HEK293 (cell line): ENCODE measurements around the gene SIDT2.

Experiments
- CTCF ChIA-PET: fragments of 350-600 bp; formaldehyde crosslinking; extraction: SDS; loops from one replicate; lab custom pipeline; 2021; ENCODE audit warnings: antibody characterized with exemption; lab: Yijun Ruan, JAX
- POLR2A ChIA-PET: fragments of 300-600 bp; formaldehyde crosslinking; extraction: SDS; loops from one replicate; lab custom pipeline; 2020; ENCODE audit warnings: antibody characterized with exemption, inconsistent platforms; lab: Yijun Ruan, JAX
- H3K27ac ChIP-seq: fragments of 200-500 bp; sonication (Bioruptor generic); 2 replicates; pipeline ENCODE4 v1.5.1; 2014; ENCODE audit warnings: low read depth, low read length, control low read depth, inconsistent platforms; ENCODE audit errors: extremely low read depth
- H3K36me3 ChIP-seq, 2 experiments: fragments of 200-500 bp in 1 of 2; sonication (Bioruptor generic) in 1 of 2; 1 replicate in 1 of 2; 2 replicates in 1 of 2; pipeline ENCODE4 v1.5.1; 2014 to 2017; ENCODE audit warnings: inconsistent platforms in 2 of 2, low read length in 2 of 2; ENCODE audit not compliant: control insufficient read depth in 2 of 2, insufficient read depth in 1 of 2
- H3K4me1 ChIP-seq: fragments of 200-500 bp; sonication (Bioruptor generic); 2 replicates; pipeline ENCODE4 v1.5.1; 2014; ENCODE audit warnings: mild to moderate bottlenecking, low read length, inconsistent platforms; ENCODE audit not compliant: control insufficient read depth, insufficient read depth
- H3K4me3 ChIP-seq: 2 replicates; pipeline ENCODE4 v1.5.1; 2011; ENCODE audit warnings: low read depth, mild to moderate bottlenecking, control low read depth, low read length, moderate library complexity
- H3K9me3 ChIP-seq: fragments of 200-500 bp; sonication (Bioruptor generic); 2 replicates; pipeline ENCODE4 v1.5.1; 2014; ENCODE audit warnings: low read depth, low read length, inconsistent platforms; ENCODE audit not compliant: control insufficient read depth, insufficient read depth
- KLF16 ChIP-seq: fragments of 450-650 bp; formaldehyde crosslinking; IDR thresholded peaks from 2 replicates; pipeline ENCODE4 v1.5.1; 2017; ENCODE audit warnings: missing biosample characterization, missing genetic modification characterization
- RBAK ChIP-seq: fragments of 450-650 bp; formaldehyde crosslinking; IDR thresholded peaks from 2 replicates; pipeline ENCODE4 v1.5.1; 2016; ENCODE audit warnings: missing biosample characterization, missing genetic modification characterization
- SP2 ChIP-seq: fragments of 450-650 bp; formaldehyde crosslinking; IDR thresholded peaks from 2 replicates; pipeline ENCODE4 v1.5.1; 2016; ENCODE audit warnings: missing biosample characterization, missing genetic modification characterization
- YY1 ChIP-seq: fragments of 450-650 bp; formaldehyde crosslinking; IDR thresholded peaks from 2 replicates; pipeline ENCODE4 v1.5.1; 2018; ENCODE audit warnings: missing biosample characterization, missing genetic modification characterization
- ZBTB11 ChIP-seq: fragments of 450-650 bp; formaldehyde crosslinking; conservative IDR thresholded peaks from 2 replicates; pipeline ENCODE4 v1.5.1; 2016; ENCODE audit warnings: low read depth, missing biosample characterization, missing genetic modification characterization
- ZBTB17 ChIP-seq: fragments of 450-650 bp; formaldehyde crosslinking; IDR thresholded peaks from 2 replicates; pipeline ENCODE4 v1.5.1; 2016; ENCODE audit warnings: missing biosample characterization, missing genetic modification characterization
- ZFP37 ChIP-seq: fragments of 450-650 bp; formaldehyde crosslinking; IDR thresholded peaks from 2 replicates; pipeline ENCODE4 v1.5.1; 2016; ENCODE audit warnings: missing biosample characterization, missing genetic modification characterization
- ZNF221 ChIP-seq: fragments of 450-650 bp; formaldehyde crosslinking; IDR thresholded peaks from 2 replicates; pipeline ENCODE4 v1.5.1; 2017; ENCODE audit warnings: missing biosample characterization, missing genetic modification characterization, borderline replicate concordance
- ZNF248 ChIP-seq: fragments of 450-650 bp; formaldehyde crosslinking; IDR thresholded peaks from 2 replicates; pipeline ENCODE4 v1.5.1; 2017; ENCODE audit warnings: missing biosample characterization, missing genetic modification characterization
- ZNF488 ChIP-seq: fragments of 450-650 bp; formaldehyde crosslinking; IDR thresholded peaks from 2 replicates; pipeline ENCODE4 v1.5.1; 2016; ENCODE audit warnings: missing biosample characterization, missing genetic modification characterization
- ZNF521 ChIP-seq: fragments of 450-650 bp; formaldehyde crosslinking; IDR thresholded peaks from 2 replicates; pipeline ENCODE4 v1.5.1; 2017; ENCODE audit warnings: missing biosample characterization, mild to moderate bottlenecking, missing genetic modification characterization
- ZNF560 ChIP-seq: fragments of 450-650 bp; formaldehyde crosslinking; IDR thresholded peaks from 2 replicates; pipeline ENCODE4 v1.5.1; 2017; ENCODE audit warnings: missing biosample characterization, missing genetic modification characterization, borderline replicate concordance
- ZNF600 ChIP-seq: fragments of 450-650 bp; formaldehyde crosslinking; IDR thresholded peaks from 2 replicates; pipeline ENCODE4 v1.5.1; 2016; ENCODE audit warnings: missing biosample characterization, missing genetic modification characterization
- ZNF624 ChIP-seq: fragments of 450-650 bp; formaldehyde crosslinking; IDR thresholded peaks from 2 replicates; pipeline ENCODE4 v1.5.1; 2017; ENCODE audit warnings: missing biosample characterization, missing genetic modification characterization
- ZNF670 ChIP-seq: fragments of 450-650 bp; formaldehyde crosslinking; IDR thresholded peaks from 2 replicates; pipeline ENCODE4 v1.5.1; 2016; ENCODE audit warnings: missing biosample characterization, missing genetic modification characterization, low read depth
- ZNF747 ChIP-seq: fragments of 450-650 bp; formaldehyde crosslinking; IDR thresholded peaks from 2 replicates; pipeline ENCODE4 v1.5.1; 2016; ENCODE audit warnings: missing biosample characterization, missing genetic modification characterization
- ZNF837 ChIP-seq: fragments of 450-650 bp; formaldehyde crosslinking; IDR thresholded peaks from 2 replicates; pipeline ENCODE4 v1.5.1; 2016; ENCODE audit warnings: missing biosample characterization, missing genetic modification characterization
- TF ChIP-seq, protein P1 (sequence below): fragments of 450-650 bp; formaldehyde crosslinking; IDR thresholded peaks from 2 replicates; pipeline ENCODE4 v1.5.1; 2016; ENCODE audit warnings: missing biosample characterization, missing genetic modification characterization
- TF ChIP-seq, protein P2 (sequence below): fragments of 450-650 bp; formaldehyde crosslinking; IDR thresholded peaks from 2 replicates; pipeline ENCODE4 v1.5.1; 2016; ENCODE audit warnings: missing biosample characterization, missing genetic modification characterization, low read depth

The SIDT2 gene

DNA sequence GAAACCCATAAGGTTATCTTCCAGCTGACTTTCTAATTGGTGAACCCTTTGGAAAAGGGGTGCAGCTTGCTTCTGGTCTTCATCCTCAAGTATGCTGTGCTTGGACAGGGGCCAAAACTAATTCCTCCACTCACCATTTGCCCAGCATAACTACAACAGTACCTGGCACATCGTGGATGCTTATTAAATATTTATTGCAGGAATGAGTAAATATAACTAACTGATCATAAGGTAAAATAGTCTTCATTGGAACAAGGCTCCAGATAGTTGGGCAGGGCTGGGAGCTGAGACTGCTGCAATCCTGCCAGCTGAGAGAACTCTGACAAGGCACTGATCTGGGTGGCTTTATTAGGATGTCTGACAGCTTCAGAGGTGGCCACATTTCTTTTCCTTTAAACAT, 2.4 kb upstream of the SIDT2 start:
- Histone ChIP-seq H3K27ac (no peak overlapping the region), H3K9me3 (no peaks in the 10 kb centered on the region), H3K36me3 (peaks cover 0 to 8% of the 10 kb centered on the region in 2 experiments; a peak in 1 of 3 replicates), H3K4me1 (no peaks in the 10 kb centered on the region), H3K4me3 (no peak overlapping the region)
- CTCF ChIA-PET, result no interaction called here
- POLR2A ChIA-PET, result interaction anchor here (0.7 kb wide), 1 partner anchor 37 kb away, joined by 7 read pairs; no protein-coding TSS in a partner anchor
- TF ChIP-seq YY1 (tag by site-specific recombination), result no peak
- no peak for TF ChIP-seq ZNF600 (tag by site-specific recombination)
- no peak for TF ChIP-seq ZNF837 (tag by site-specific recombination)
- no peak for TF ChIP-seq ZNF747 (tag by site-specific recombination)
- TF ChIP-seq, protein P1, sequence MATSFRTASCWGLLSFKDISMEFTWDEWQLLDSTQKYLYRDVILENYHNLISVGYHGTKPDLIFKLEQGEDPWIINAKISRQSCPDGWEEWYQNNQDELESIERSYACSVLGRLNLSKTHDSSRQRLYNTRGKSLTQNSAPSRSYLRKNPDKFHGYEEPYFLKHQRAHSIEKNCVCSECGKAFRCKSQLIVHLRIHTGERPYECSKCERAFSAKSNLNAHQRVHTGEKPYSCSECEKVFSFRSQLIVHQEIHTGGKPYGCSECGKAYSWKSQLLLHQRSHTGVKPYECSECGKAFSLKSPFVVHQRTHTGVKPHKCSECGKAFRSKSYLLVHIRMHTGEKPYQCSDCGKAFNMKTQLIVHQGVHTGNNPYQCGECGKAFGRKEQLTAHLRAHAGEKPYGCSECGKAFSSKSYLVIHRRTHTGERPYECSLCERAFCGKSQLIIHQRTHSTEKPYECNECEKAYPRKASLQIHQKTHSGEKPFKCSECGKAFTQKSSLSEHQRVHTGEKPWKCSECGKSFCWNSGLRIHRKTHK, result no peak
- TF ChIP-seq KLF16 (tag by site-specific recombination), result no peak
- TF ChIP-seq, protein P2, sequence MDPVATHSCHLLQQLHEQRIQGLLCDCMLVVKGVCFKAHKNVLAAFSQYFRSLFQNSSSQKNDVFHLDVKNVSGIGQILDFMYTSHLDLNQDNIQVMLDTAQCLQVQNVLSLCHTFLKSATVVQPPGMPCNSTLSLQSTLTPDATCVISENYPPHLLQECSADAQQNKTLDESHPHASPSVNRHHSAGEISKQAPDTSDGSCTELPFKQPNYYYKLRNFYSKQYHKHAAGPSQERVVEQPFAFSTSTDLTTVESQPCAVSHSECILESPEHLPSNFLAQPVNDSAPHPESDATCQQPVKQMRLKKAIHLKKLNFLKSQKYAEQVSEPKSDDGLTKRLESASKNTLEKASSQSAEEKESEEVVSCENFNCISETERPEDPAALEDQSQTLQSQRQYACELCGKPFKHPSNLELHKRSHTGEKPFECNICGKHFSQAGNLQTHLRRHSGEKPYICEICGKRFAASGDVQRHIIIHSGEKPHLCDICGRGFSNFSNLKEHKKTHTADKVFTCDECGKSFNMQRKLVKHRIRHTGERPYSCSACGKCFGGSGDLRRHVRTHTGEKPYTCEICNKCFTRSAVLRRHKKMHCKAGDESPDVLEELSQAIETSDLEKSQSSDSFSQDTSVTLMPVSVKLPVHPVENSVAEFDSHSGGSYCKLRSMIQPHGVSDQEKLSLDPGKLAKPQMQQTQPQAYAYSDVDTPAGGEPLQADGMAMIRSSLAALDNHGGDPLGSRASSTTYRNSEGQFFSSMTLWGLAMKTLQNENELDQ, result no peak
- no peak for TF ChIP-seq ZBTB11
- TF ChIP-seq ZNF521 (tag by site-specific recombination), result no peak
- TF ChIP-seq ZNF670 (tag by site-specific recombination), result no peak
- no peak for TF ChIP-seq ZBTB17 (tag by site-specific recombination)
- TF ChIP-seq ZNF488 (tag by site-specific recombination), result no peak
- no peak for TF ChIP-seq ZNF560 (tag by site-specific recombination)
- TF ChIP-seq ZFP37 (tag by site-specific recombination), result no peak
- no peak for TF ChIP-seq ZNF624 (tag by site-specific recombination)
- TF ChIP-seq ZNF221 (tag by site-specific recombination), result no peak

GRCh38 chr11:117177534-117178209, 871 bp upstream of the SIDT2 start:
- POLR2A ChIA-PET, result interaction anchor here (1.3 to 2.4 kb wide), 6 partner anchors 11 to 45 kb away, joined by 5 to 28 read pairs (median 8); partner anchors contain the start of genes PAFAH1B2 and TAGLN
- TF ChIP-seq ZBTB11 (no peak), ZNF670 (tag by site-specific recombination) (no peak), ZNF248 (tag by site-specific recombination) (no peak), RBAK (tag by site-specific recombination) (no peak), SP2 (tag by site-specific recombination) (no peak)

More at GRCh38 chr11:117177534-117178209, 871 bp upstream of the SIDT2 start:
- Histone ChIP-seq H3K4me3 (no peak overlapping the region), H3K27ac (no peak overlapping the region), H3K36me3 (peaks cover 0 to 13% of the 10 kb centered on the region in 2 experiments; a peak in 1 of 3 replicates), H3K4me1 (no peaks in the 10 kb centered on the region), H3K9me3 (no peaks in the 10 kb centered on the region)
- CTCF ChIA-PET, result interaction anchor here (0.7 to 7.1 kb wide), 3 partner anchors 14 to 50 kb away, joined by 3 to 71 read pairs (median 5); partner anchors contain the start of gene PCSK7
